HTR-8/SVneo (cell line): ENCODE data around the gene CCDC68.

Experiments used
- DNase-seq: peaks from one replicate; pipeline ENCODE4 v3.0.0; 2011; ENCODE audit warnings: low spot score, mixed read lengths; ENCODE audit not compliant: insufficient read length
- FAIRE-seq: peaks from 2 replicates; lab custom pipeline; 2011; peaks lifted over from hg19 to GRCh38; lab: Jason Lieb, UNC

CCDC68 gene

DNA sequence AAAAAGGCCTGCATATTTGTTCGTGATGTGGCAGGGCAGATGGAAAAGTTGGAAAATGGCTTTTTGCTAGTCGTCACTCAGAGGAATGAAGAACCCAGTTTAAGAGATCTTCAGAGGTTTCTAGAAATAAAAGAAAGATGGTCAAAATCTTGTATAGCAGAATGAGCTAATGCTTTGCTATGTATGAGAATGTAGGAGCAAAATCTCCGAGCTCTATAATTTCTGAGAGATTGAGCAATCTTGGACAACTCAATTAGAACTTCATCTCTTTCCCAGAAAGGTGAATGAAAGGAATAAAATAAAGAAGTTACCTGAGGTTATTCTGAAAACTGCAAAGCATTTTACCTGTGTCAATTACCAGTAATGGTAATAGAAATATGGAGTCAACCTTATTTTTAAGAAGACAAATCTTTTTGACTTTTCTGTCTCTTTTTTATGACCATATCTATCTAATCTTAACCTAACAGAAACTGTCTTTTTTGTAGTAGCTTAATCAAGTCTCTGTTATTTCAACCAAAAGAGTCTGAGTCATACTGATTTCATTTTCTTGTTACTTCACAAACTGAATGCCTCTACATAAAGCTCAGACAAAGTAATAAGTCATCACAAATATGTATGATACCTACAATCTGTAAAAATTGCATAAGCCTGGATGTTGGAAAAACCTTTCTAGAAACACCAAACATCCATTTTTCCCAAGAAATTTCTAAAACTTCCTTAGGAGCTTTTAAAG lies 32.5 kb downstream of the CCDC68 start:
- DNase-seq (no peak), FAIRE-seq (no peak)

DNA sequence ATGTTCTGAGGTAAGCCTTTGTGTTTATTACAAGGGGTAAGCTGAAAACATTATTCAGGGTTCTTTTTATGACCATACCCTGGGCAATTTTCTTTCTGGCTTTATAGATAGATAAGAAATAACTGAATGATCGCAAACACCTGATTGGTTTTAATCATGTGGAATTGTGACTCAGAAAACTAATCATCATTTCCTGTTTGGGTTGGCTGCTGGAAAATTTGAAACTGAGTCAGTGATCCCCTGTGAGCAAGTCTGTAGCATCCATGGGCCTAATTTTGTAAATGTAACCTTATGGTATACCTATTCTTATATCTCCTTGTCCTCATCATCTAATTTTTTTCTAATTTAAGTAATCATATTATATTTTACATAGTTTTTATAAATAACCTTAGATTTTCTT lies 34.3 kb downstream of the CCDC68 start:
- FAIRE-seq = no peak

DNA sequence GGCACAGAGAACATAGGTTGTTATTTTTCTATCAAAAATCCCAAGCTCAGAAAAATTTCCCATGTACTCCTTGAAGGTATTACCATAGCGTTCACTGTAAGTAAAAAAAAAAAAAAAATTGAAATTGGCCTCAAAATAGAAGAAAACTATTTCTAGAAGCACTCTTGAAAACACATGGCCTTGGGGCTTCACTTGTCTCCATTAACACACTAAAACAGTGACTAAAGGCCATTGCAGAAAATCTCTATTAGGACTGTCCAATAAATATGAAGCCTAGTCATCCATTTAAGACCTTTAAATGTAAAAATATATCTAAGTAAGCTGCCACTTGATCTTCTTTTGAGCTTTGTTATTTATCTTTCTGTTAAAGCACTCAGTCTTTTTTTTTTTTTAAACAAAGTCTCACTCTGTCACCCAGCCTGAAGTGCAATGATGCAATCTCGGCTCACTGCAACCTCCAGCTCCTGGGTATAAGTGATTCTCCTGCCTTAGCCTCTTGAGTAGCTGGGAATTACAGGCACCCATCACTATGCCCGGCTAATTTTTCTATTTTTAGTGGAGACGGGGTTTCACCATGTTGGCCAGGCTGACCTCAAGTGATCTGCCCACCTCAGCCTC lies 35.8 kb downstream of the CCDC68 start:
- FAIRE-seq = no peak
- no peak for DNase-seq

More for the DNA sequence above, 34.3 kb downstream of the CCDC68 start:
- DNase-seq = no peak

DNA sequence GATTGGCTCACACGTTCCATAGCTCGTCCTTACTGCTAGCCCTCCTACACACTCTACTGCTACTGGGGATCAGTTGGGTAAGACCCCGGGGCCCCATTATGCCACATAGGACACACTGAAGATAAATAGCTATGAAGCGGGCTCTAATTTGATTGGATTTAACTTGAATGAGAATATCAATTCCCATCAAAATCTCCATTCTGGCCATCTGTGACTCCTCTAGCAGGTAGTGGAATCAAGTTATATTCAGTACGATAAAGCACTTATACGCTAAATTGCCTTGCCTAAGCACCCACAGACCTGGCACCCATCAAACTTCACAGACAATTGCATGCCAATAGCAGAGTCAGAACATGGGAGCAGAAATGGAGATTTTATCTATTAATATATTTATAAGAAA lies 39.8 kb downstream of the CCDC68 start:
- FAIRE-seq = no peak
- no peak for DNase-seq

DNA sequence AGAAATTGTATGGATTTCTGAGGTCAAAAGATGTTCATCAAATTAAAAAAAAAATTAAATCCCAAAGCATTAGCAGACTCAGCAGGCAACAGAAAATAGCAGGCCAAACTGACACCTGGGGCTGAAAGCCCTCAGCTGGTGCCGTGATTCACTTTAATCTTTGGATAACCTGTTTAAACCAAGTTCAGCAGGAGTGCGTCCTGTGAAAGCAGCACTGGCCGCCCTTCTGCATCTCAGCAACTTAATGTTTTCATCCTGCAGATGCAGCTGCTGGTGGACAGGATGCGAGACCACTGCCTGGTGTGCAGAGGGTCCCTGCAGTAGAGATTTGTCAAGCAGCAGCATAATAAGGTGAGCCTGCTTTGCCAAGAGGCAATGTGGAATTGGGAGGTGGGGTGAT lies 41.2 kb downstream of the CCDC68 start:
- DNase-seq = no peak
- no peak for FAIRE-seq

DNA sequence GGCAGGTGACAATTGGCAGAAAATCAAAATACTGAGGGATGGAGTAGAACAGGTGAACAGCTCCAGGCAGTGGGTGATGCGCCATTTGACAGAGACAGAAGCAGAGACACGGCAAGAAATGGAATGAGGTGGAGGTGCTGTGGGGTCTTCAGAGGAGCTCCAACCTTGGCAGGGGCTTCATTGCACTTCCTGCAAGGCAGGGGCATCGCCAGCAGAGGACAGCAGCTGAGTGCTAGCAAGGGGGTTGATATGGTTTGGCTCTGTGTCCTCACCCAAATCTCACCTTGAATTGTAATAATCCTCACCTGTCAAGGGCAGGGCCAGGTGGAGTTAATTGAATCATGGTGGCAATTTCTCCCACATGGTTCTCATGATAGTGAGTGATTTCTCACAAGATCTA lies 42.8 kb downstream of the CCDC68 start:
- no peak for DNase-seq
- no peak for FAIRE-seq

DNA sequence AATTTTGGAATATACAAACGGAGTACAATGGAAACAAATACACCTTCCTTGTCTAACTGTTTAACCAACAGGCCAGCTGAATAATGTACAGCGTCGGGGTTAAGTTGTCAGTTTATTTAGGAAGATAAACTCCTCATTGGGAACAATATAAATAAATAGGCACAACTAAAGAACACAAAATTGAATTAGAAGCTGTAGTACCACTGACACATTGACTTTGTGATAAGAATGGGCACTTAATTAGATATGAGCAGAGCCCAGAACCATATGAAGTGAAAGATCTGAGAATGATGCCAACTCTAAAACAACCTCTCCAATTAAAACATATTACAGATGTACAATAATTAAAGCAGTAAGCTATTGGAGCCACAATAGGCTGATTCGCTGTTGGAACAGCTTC lies 44.4 kb downstream of the CCDC68 start:
- FAIRE-seq (no peak), DNase-seq (no peak)

DNA sequence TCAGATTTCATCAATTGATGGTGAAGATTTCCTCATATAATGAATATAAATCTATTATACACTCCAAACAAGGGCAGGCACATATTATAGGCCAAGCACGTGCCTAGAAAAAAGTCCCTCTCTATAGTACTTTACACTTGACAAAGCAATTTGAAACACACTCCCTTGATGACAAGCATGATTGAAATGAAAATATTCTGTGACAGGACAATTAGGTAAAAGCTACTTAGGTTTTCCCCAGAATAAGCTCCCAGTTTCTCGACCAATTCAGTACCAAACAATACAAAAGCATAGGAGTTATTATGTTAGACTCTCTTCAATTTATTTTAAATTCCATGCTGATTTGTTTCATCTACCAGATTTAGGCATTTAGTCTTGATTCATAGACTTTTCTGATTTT lies 47.7 kb downstream of the CCDC68 start:
- DNase-seq (no peak), FAIRE-seq (no peak)

DNA sequence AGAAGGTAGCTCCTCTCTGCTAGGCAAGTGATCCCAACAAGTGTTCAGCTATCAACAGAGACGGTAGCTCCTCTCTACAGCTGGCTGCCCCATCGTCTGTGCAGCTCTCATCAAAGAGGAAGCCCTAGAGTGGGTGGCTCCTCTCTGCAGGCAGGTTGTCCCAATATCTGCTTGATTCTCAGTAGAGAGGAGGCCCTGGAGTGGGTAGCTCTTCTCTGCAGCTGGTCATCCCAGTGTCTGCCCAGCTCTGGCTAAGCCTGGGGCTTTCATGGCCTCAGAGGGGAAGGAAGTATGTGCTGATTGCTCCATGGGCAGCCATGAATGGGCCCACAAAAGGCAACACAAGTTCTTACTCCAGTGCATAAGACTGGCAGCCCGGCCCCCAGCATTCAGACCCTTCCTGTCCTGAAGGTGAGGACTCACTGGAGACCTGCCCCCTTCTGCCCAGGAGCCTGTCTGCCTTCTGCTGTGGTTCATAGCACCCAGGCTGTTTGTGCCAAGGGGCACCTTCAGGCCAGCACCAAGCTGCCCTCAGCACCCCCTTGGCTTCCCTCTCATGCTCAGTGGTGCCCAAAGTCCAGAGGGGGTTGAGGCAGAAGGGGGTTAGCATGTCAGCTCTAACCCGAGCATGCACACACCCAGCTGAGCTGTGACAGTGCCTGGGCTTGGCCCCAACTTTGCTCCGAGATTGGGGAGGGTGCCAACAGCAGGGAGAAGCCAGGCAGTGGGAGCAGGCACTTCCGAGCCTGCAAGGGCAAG lies 48.9 kb downstream of the CCDC68 start:
- FAIRE-seq = no peak
- no peak for DNase-seq

DNA sequence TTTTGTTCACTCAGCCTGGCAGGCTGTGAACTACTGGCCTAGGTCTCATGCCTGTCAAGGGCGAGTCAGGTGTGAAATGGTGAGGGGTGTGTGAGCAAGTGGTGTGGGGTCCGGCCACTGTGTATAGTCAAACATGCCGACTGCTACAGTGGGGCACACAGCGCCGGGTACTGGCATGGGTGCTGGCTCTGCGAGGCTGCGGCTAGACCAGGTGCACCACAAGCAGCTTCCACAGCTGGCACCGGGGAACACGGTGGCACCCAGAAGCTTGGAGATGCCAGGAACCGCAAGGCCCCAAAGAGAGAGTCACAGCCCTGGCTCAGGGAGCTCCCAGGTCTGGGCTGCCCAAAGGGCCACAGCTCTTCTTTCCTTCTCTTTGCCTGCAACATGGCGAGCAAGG lies 49.7 kb downstream of the CCDC68 start:
- DNase-seq = no peak
- no peak for FAIRE-seq

DNA sequence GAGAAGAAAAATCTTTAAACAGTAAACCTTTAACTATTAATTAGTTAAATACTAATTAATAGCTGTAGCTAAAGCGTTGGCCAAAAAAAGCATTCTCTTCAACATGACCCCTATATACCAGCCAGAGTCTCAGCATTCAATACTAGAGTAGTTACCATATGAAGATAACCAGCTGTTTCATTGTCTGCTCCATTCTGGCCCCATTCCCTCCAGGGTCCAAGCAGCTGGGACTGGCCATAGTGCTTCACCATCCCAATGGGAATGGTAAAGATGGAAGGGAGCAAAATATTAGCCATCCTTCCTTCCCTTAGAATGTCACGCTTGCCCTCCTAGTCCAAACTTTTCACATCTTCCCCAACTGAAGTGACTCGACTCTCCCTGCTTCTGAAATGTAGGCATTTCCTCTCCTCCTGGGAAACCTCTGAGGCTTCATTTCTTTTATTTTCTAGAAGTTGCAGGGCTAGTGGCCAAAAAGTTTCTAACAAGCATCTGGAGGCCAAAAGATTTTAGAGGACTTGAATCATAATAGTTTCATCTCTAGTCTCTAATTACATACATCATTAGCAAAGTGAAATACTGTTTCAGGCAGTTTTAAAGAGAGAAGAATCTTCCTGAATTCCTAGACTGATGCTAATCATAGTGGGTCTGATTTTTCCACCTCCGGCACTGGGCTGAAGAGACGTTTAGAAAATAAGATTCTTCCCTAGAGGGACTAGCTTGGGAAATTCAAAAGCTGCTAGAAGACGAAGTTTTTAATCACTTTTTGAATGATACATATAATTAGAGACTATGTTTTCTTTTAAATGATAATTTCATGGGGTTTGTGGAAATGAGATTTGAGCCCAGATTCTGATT lies 52.7 kb downstream of the CCDC68 start:
- no peak for DNase-seq
- FAIRE-seq = no peak

DNA sequence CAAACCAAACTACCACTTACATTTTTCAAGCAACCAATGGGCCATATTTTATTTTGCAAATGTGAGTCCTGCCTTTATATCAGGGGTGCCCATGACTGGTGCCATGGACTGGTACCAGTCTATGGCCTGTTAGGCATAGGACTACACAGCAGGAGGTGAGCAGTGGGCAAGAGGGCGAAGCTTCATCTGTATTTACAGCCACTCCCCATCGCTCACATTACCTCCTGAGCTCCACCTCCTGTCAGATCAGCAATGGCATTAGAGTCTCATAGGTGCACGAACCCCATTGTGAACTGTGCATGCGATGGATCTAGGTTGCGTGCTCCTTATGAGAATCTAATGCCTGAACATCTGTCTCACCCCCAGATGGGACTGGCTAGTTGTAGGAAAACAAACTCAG lies 53.6 kb downstream of the CCDC68 start:
- no peak for FAIRE-seq
- DNase-seq = no peak

DNA sequence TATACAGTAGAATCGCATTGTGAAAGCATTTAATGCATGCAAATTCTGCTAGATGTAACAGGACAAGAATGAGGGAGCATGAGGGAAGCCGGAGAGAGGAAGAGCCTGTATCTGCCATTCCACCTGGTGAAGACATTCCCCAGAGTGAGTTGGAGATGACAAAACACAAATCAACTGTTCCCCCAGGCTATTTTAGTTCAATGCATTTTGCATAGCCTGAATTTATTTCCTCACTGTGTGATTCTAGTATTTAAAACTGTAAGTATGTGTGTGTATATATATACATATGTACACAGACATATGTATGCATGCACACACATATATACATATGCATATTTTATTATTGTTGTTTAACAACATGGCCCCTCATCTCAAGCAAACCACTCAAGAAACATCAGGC lies 54.7 kb downstream of the CCDC68 start:
- DNase-seq = no peak

DNA sequence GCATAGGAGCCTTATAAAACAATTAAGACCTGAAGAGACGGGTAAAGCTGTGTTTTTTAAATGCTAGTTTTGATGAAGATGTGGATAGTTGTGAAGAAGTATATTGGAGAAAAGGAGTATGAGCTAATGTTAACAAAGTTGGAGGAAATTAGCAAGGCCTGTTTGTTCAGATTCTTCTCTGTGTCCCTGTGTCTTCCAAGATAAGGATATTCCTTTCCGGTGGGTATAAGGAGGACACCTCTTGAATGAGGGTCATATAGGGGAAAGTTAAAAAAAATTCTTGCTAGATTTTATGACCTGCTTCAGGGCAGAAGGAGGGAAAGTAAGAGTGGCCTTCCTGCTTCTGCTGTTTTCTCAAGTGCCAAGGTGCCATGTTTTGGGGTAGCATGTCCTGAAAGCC lies 59.0 kb downstream of the CCDC68 start:
- DNase-seq (no peak), FAIRE-seq (no peak)

More for the DNA sequence above, 54.7 kb downstream of the CCDC68 start:
- FAIRE-seq = no peak

DNA sequence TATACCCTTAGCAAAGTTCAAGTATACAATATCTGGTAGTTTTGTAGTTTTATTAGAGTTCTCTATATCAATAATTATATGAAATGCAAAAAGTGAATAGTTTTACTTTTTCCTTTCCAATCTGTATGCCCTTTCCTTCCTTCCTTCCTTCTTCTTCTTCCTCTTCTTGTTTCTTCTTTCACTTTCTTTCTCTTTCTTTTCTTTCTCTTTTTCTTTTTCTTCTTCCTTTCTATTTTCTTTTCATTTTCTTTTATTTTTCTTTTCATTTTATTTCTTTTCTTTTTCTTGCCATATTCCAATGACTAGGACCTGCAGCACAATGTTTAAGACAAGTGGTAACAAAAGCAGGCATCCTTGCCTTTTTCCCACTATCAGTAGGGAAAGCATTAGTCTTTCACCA lies 59.8 kb downstream of the CCDC68 start:
- DNase-seq = no peak
- no peak for FAIRE-seq

DNA sequence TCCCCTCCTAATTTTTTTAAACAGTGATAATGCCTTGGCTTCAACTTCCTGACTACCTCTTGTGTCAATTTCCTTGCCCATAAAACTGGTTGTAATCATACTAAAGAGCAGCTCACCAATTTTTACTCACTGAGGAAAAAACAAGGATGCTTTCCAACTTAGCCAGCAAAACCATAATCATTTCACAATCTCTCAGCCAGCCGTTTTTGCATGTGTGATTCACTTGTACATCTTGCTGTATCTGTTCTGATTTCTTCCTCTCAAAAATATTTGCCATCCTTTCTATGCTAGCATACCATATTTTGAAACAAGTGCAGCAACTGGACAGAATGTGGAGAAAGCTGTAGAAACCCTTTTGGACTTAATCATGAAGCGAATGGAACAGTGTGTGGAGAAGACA lies 70.3 kb downstream of the CCDC68 start:
- FAIRE-seq = no peak
- DNase-seq = no peak

DNA sequence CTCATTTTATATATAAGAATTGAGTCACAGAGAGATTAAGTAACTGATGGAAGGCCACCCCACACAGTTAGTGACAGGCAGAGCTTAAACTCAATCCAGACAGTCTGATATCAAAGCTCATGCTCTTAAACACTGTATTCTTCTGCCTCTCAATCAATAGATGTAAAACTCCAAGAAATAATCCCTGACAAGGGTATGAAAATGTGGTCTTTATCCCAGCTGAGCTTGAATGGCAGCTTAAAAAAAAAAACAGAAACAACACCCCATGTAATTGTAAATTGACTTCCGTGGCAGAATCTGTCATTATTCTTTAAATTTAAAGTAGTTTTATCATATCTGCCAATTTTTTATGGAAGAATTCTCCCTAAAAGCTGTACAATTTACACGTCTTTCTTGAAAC lies 70.9 kb downstream of the CCDC68 start:
- DNase-seq (no peak), FAIRE-seq (no peak)

DNA sequence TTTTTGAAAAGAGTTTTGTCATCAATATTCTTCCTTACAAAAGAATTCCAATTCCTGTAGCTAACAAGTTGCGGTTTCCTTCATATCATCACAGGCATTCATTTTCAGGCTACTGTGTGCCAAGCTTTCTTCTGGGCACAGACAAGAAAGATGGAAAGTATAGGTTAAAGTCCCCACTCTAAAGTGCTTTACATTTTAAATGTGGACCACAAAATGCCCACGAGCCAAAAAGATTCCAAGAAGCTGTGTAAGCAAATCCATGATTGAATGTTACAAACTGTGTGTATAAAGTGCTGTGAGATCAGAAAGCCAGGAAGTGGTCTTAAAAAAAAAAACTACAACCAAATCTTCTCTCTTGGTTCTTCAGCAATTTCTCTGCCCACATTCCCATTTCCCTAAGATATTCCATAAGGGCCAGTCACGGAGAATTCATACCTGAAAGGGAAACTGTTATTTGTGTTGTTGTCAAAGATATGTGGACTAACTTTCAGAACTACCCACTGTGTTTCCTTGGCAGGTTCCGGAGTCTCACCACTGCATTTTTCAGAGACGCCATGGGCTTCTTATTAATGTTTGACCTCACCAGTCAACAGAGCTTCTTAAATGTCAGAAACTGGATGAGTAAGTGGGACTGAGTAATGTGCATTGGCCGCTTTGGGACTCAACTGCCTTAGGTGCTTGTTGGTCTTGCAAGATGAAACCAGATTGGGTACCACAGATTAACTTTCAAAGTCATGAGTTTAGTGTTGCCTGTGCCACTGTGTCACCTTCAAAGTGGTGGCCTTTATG lies 75.3 kb downstream of the CCDC68 start:
- FAIRE-seq (no peak), DNase-seq (no peak)

DNA sequence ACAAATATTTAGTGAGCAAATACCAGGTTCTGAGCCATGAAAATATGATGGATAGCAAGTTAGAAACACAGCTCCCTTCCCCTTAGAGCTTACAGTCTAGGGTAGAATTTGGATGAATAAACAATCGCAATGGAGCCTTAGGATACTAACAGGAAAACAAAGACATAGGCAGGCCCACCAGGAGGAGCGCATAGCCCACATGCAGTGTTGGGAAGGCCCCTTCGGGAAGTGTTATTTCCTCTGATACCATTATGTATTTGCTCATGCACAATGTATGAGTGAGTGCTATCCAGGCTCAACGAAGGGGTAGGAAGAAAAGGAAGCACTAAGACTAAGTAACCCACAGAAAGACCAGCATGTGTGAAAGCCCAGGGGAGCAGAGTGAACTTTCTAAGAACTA lies 76.9 kb downstream of the CCDC68 start:
- no peak for FAIRE-seq

More for the DNA sequence above, 76.9 kb downstream of the CCDC68 start:
- no peak for DNase-seq
